IMR-90 (cell line): ENCODE data around the gene C1QTNF3. TPM values are rescaled to one million over a fixed set of nuclear protein-coding genes. Genes with fewer than 3 reads are reported as not detected.
"Not testable (repeated sequence)": the region's sequence is repeated elsewhere in the genome, so short reads cannot be mapped to it uniquely, and the experiment has no call there.

Source experiments
- ATAC-seq: fragments of 200-7000 bp; cut with Tn5 transposase; 2 replicates; pipeline ENCODE4 v1.9.1; 2020; ENCODE audit warnings: low read depth, mild to moderate bottlenecking, moderate library complexity
- BruUV-seq: library from RNA; stranded (reverse); fragments of 400-500 nt; replicated peaks from 2 replicates; lab custom pipeline; 2021; lab: Mats Ljungman, UMichigan
- CTCF ChIA-PET: fragments of 300-600 bp; formaldehyde crosslinking; extraction: SDS; loops from one replicate; lab custom pipeline; 2021; ENCODE audit warnings: antibody characterized with exemption; lab: Yijun Ruan, JAX
- POLR2A ChIA-PET: fragments of 300-600 bp; sonication (Branson Sonifier 250); formaldehyde crosslinking; loops from one replicate; lab custom pipeline; 2022; ENCODE audit warnings: antibody characterized with exemption; ENCODE audit not compliant: unreplicated experiment; lab: Charles Lee
- DNase-seq: peaks from one replicate; pipeline ENCODE4 v3.0.0; 2013
- H2AFZ ChIP-seq: replicated peaks from 2 replicates; pipeline ENCODE3; 2013; ENCODE audit warnings: low read length, mild to moderate bottlenecking; ENCODE audit not compliant: poor library complexity
- H2AK5ac ChIP-seq: 2 replicates; pipeline ENCODE4 v1.6.1; 2013; ENCODE audit warnings: low read depth, low read length, inconsistent platforms
- H2AK9ac ChIP-seq: replicated peaks from 2 replicates; pipeline ENCODE3; 2013; ENCODE audit warnings: mild to moderate bottlenecking, low read depth, low read length, moderate library complexity; ENCODE audit not compliant: poor library complexity
- H2BK120ac ChIP-seq: 2 replicates; pipeline ENCODE4 v1.6.1; 2013; ENCODE audit warnings: low read depth, low read length, inconsistent platforms
- H2BK15ac ChIP-seq: 3 replicates; pipeline ENCODE4 v1.6.1; 2013; ENCODE audit warnings: low read depth, low read length, inconsistent platforms
- H2BK20ac ChIP-seq: 2 replicates; pipeline ENCODE4 v1.6.1; 2013; ENCODE audit warnings: low read depth, mild to moderate bottlenecking, inconsistent platforms, low read length, moderate library complexity
- H2BK5ac ChIP-seq: 2 replicates; pipeline ENCODE4 v1.6.1; 2013; ENCODE audit warnings: mild to moderate bottlenecking, low read depth, low read length, inconsistent platforms; ENCODE audit not compliant: poor library complexity, severe bottlenecking
- H3K14ac ChIP-seq: replicated peaks from 2 replicates; pipeline ENCODE4 v1.6.1; 2013; ENCODE audit warnings: low read depth, low read length, inconsistent platforms
- H3K18ac ChIP-seq: 2 replicates; pipeline ENCODE4 v1.6.1; 2013; ENCODE audit warnings: low read depth, low read length, control low read depth
- H3K23ac ChIP-seq: 2 replicates; pipeline ENCODE4 v1.6.1; 2013; ENCODE audit warnings: low read depth, low read length, inconsistent platforms
- H3K27ac ChIP-seq: 2 replicates; pipeline ENCODE4 v1.5.1; 2013; ENCODE audit warnings: mild to moderate bottlenecking, control low read depth, low read length; ENCODE audit not compliant: insufficient read depth
- H3K27me3 ChIP-seq: 2 replicates; pipeline ENCODE4 v1.6.1; 2013; ENCODE audit warnings: low read length; ENCODE audit not compliant: control insufficient read depth, insufficient read depth
- H3K36me3 ChIP-seq: 2 replicates; pipeline ENCODE4 v1.6.1; 2013; ENCODE audit warnings: low read length, mixed read lengths; ENCODE audit not compliant: control insufficient read depth, insufficient read depth
- H3K4ac ChIP-seq: 2 replicates; pipeline ENCODE4 v1.6.1; 2013; ENCODE audit warnings: low read depth, low read length, inconsistent platforms
- H3K4me1 ChIP-seq: 2 replicates; pipeline ENCODE4 v1.6.1; 2013; ENCODE audit warnings: low read length, mixed read lengths; ENCODE audit not compliant: control insufficient read depth, insufficient read depth
- H3K4me2 ChIP-seq: 2 replicates; pipeline ENCODE4 v1.6.1; 2013; ENCODE audit warnings: low read depth, mild to moderate bottlenecking, control low read depth, low read length, moderate library complexity
- H3K4me3 ChIP-seq: 2 replicates; pipeline ENCODE4 v1.5.1; 2013; ENCODE audit warnings: low read depth, mild to moderate bottlenecking, control low read depth, low read length, moderate library complexity; ENCODE audit not compliant: insufficient read depth
- H3K56ac ChIP-seq: 2 replicates; pipeline ENCODE4 v1.6.1; 2013; ENCODE audit warnings: low read length, inconsistent platforms; ENCODE audit not compliant: insufficient read depth; ENCODE audit errors: extremely low read depth
- H3K79me1 ChIP-seq, 2 experiments: 2 replicates each; pipeline ENCODE4 v1.6.1; 2013; ENCODE audit warnings: low read length in 2 of 2, inconsistent platforms in 1 of 2, low read depth in 1 of 2
- H3K9ac ChIP-seq: 2 replicates; pipeline ENCODE4 v1.6.1; 2013; ENCODE audit warnings: low read depth, low read length, control low read depth
- H3K9me1 ChIP-seq: 2 replicates; pipeline ENCODE4 v1.6.1; 2013; ENCODE audit warnings: low read length, inconsistent platforms; ENCODE audit not compliant: insufficient read depth
- H3K9me3 ChIP-seq: 2 replicates; pipeline ENCODE4 v1.6.1; 2013; ENCODE audit warnings: low read length; ENCODE audit not compliant: control insufficient read depth, insufficient read depth
- H4K20me1 ChIP-seq: 2 replicates; pipeline ENCODE4 v1.6.1; 2013; ENCODE audit warnings: low read length, inconsistent platforms; ENCODE audit not compliant: insufficient read depth
- H4K5ac ChIP-seq: 2 replicates; pipeline ENCODE4 v1.6.1; 2013; ENCODE audit warnings: mild to moderate bottlenecking, low read depth, low read length, control low read depth
- H4K8ac ChIP-seq, 2 experiments: 2 replicates each; pipeline ENCODE4 v1.6.1; 2013; ENCODE audit warnings: low read depth in 2 of 2, low read length in 2 of 2, control low read depth in 1 of 2, inconsistent platforms in 1 of 2
- H4K91ac ChIP-seq: 2 replicates; pipeline ENCODE4 v1.6.1; 2013; ENCODE audit warnings: low read depth, low read length, inconsistent platforms; ENCODE audit not compliant: insufficient read depth
- WGBS, 2 experiments: methylation state at CpG; one replicate each; pipeline versions ENCODE4 v1.1.5 to v1.1.7; 2013; ENCODE audit warnings: missing lambda C conversion rate in 2 of 2; ENCODE audit not compliant: insufficient read length in 1 of 2; ENCODE audit errors: extremely low coverage in 2 of 2; 5-methylcytosine and 5-hydroxymethylcytosine counted together
- dilution Hi-C: fragments of 300-500 bp; cut with HindIII; formaldehyde crosslinking; loops from one replicate; pipeline ENCODE4 v1.14.3; 2018; ENCODE audit warnings: low sequenced_read_pairs; ENCODE audit not compliant: unreplicated experiment
- in situ Hi-C: fragments of 300-500 bp; cut with MboI; formaldehyde crosslinking; loops from 3 replicates; pipeline ENCODE4 v1.14.3; 2019; ENCODE audit warnings: low sequenced_read_pairs, inconsistent platforms, mixed read lengths
- intact Hi-C: fragments of 100-400 bp; cut with micrococcal nuclease; formaldehyde crosslinking; loops from 2 replicates; pipeline ENCODE4 v1.10.0; 2022
- polyA plus RNA-seq, 3 experiments: library from polyadenylated mRNA; depleted of rRNA; stranded (reverse); fragments of >200 nt; gene quantifications; 2 replicates each; pipeline ENCODE4 v1.2.3, GENCODE V29; 2012; ENCODE audit warnings: low replicate concordance in 1 of 3
- total RNA-seq: library from RNA; depleted of rRNA; stranded (reverse); fragments of >200 nt; gene quantifications from 2 replicates; pipeline ENCODE4 v1.2.3, GENCODE V29; 2012

Gene C1QTNF3
- total and polyA plus RNA-seq, 2 of the 4 experiments (the other 2 are of a cell fraction) = 1.0 to 1.4 TPM

- H3K23ac ChIP-seq, POLR2A ChIA-PET: not testable (repeated sequence)
Observed at GRCh38 chr5:34087728-34088127, 44.7 kb upstream of the C1QTNF3 start.

DNA sequence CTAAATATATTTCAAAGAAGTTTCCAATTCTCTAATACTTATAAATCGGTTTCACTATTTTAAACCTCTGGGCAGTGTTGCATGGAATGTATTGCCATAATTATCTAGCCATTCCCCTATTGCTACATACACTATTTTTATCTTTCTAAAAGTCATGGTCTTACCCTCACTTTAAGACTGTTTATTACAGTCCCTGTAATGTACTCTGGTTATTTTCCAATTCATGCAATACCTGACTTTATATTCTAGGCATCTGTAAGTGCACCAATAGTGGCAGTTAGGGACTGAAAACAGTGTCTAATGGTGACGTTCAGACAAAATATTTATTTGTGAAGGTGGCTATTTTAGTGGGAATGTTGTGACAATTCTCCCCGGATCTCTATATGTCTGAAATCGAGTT lies 40.9 kb upstream of the C1QTNF3 start:
- DNase-seq, H3K36me3 ChIP-seq, H4K5ac ChIP-seq, in situ Hi-C loops, H3K27ac ChIP-seq, CTCF ChIA-PET, H2BK5ac ChIP-seq, intact Hi-C loops, BruUV-seq, H3K4me2 ChIP-seq, POLR2A ChIA-PET, H3K9ac ChIP-seq, H3K56ac ChIP-seq, H3K18ac ChIP-seq, H2BK15ac ChIP-seq, H3K27me3 ChIP-seq, ATAC-seq, H3K4ac ChIP-seq, H2BK20ac ChIP-seq, H2AK5ac ChIP-seq, H3K4me1 ChIP-seq, H4K20me1 ChIP-seq, H3K79me1 ChIP-seq, H2AK9ac ChIP-seq, dilution Hi-C loops, H3K23ac ChIP-seq, H2AFZ ChIP-seq, H4K8ac ChIP-seq, H3K9me3 ChIP-seq, H3K4me3 ChIP-seq, H2BK120ac ChIP-seq, H4K91ac ChIP-seq, H3K9me1 ChIP-seq, H3K14ac ChIP-seq: not testable (repeated sequence)
- no CpG with 5 or more reads among the region's 4 CpGs for WGBS, 2 experiments

More at GRCh38 chr5:34087728-34088127, 44.7 kb upstream of the C1QTNF3 start:
- H2AFZ ChIP-seq, H3K4me3 ChIP-seq, H3K56ac ChIP-seq, H4K5ac ChIP-seq, H3K27me3 ChIP-seq, H3K9me1 ChIP-seq, H3K36me3 ChIP-seq, H3K14ac ChIP-seq, intact Hi-C loops, H4K20me1 ChIP-seq, H3K4ac ChIP-seq, CTCF ChIA-PET, dilution Hi-C loops, BruUV-seq, H3K27ac ChIP-seq, in situ Hi-C loops, H4K91ac ChIP-seq, H3K9ac ChIP-seq, H3K18ac ChIP-seq, H2BK120ac ChIP-seq, H3K4me2 ChIP-seq, H2BK5ac ChIP-seq, H2AK5ac ChIP-seq, H3K4me1 ChIP-seq, H2BK20ac ChIP-seq, H2BK15ac ChIP-seq, H3K79me1 ChIP-seq, H2AK9ac ChIP-seq, H3K9me3 ChIP-seq, H4K8ac ChIP-seq, DNase-seq: not testable (repeated sequence)
- ATAC-seq = peak; percentile 81
- WGBS, 2 experiments = no CpG with 5 or more reads among the region's 3 CpGs
